OCI-LY1 (cell line): Measurements from ENCODE around the gene MYMX.

Experiments
- EZH2 ChIP-seq: fragments of 200-600 bp; sonication (generic), shearing (Covaris generic); IDR thresholded peaks from 2 replicates; pipeline ENCODE4 v1.8.0; 2017; ENCODE audit warnings: borderline replicate concordance, mixed run types, mild to moderate bottlenecking, antibody characterized with exemption, low read length, moderate library complexity, mixed read lengths
- TF ChIP-seq, protein P1 (sequence below): fragments of 200-600 bp; sonication (generic), shearing (Covaris generic); IDR thresholded peaks from 2 replicates; pipeline ENCODE4 v1.5.1; 2017; ENCODE audit warnings: mild to moderate bottlenecking, antibody characterized with exemption, low read length, moderate library complexity, mixed read lengths

DNA sequence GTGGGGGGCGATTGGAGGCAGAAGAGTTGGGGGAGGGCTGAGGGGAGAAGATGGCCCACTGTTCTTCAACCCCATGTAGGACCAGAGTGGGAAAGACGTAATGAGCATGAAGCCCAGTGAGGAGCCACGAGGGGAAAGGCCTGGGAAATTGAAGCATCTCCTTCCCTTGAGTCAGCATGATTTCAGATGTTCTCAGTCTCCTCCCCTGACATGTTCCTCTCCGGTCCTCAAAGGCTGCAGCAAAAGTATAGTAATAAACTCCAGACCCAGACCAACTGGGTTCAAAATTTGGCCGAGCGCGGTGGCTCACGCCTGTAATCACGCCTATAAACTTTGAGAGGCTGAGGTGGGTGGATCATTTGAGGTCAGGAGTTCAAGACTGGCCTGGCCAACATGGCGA is 50.5 kb downstream of the MYMX start:
- TF ChIP-seq, protein P1, sequence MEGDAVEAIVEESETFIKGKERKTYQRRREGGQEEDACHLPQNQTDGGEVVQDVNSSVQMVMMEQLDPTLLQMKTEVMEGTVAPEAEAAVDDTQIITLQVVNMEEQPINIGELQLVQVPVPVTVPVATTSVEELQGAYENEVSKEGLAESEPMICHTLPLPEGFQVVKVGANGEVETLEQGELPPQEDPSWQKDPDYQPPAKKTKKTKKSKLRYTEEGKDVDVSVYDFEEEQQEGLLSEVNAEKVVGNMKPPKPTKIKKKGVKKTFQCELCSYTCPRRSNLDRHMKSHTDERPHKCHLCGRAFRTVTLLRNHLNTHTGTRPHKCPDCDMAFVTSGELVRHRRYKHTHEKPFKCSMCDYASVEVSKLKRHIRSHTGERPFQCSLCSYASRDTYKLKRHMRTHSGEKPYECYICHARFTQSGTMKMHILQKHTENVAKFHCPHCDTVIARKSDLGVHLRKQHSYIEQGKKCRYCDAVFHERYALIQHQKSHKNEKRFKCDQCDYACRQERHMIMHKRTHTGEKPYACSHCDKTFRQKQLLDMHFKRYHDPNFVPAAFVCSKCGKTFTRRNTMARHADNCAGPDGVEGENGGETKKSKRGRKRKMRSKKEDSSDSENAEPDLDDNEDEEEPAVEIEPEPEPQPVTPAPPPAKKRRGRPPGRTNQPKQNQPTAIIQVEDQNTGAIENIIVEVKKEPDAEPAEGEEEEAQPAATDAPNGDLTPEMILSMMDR = no peak
- no peak for TF ChIP-seq EZH2
